GM12878 (cell line): ENCODE results near the gene EYS. TPM values are rescaled to one million over a fixed set of nuclear protein-coding genes. Genes with fewer than 3 reads are reported as not detected.

Experiments
- ATAC-seq: fragments of 200-7000 bp; cut with Tn5 transposase; 3 replicates; pipeline ENCODE4 v1.9.1; 2020; ENCODE audit warnings: mild to moderate bottlenecking, moderate library complexity
- BruUV-seq: library from RNA; stranded (reverse); fragments of 400-500 nt; replicated peaks from 2 replicates; lab custom pipeline; 2021; lab: Mats Ljungman, UMichigan
- CTCF ChIA-PET: fragments of 300-600 bp; sonication (Branson Sonifier 250); formaldehyde crosslinking; extraction: SDS; loops from one replicate; lab custom pipeline; 2021; ENCODE audit warnings: inconsistent platforms; lab: Yijun Ruan, JAX
- POLR2A ChIA-PET: fragments of 350-600 bp; formaldehyde crosslinking; extraction: SDS; loops from one replicate; lab custom pipeline; 2021; ENCODE audit warnings: inconsistent platforms; lab: Charles Lee
- RAD21 ChIA-PET: fragments of 300-600 bp; sonication (Branson Sonifier 250); formaldehyde crosslinking; loops from one replicate; lab custom pipeline; 2023; ENCODE audit warnings: antibody characterized with exemption; ENCODE audit not compliant: unreplicated experiment; lab: Charles Lee
- SMC1A ChIA-PET: fragments of 300-600 bp; sonication (Branson Sonifier 250); formaldehyde crosslinking; loops from one replicate; lab custom pipeline; 2023; ENCODE audit not compliant: unreplicated experiment, uncharacterized antibody; lab: Charles Lee
- DNase-seq: peaks from one replicate; pipeline ENCODE4 v3.0.0-alpha.2; 2011; ENCODE audit warnings: low read depth, low spot score
- FAIRE-seq: peaks from 3 replicates; lab custom pipeline; 2011; peaks lifted over from hg19 to GRCh38; lab: Jason Lieb, UNC
- H2AFZ ChIP-seq: 2 replicates; pipeline ENCODE4 v1.6.0; 2011; ENCODE audit warnings: low read depth, low read length, control low read depth; ENCODE audit not compliant: control insufficient read depth
- H3K27ac ChIP-seq: 2 replicates; pipeline ENCODE4 v1.5.1; 2011; ENCODE audit warnings: control low read depth; ENCODE audit not compliant: control insufficient read depth, insufficient read depth
- H3K27me3 ChIP-seq, 2 experiments: replicated peaks in 1 of 2; 2 replicates each; pipeline versions ENCODE4 v1.6.0 to v1.6.1; 2011; ENCODE audit warnings: low read length in 1 of 2; ENCODE audit not compliant: control insufficient read depth in 2 of 2, insufficient read depth in 2 of 2
- H3K36me3 ChIP-seq, 2 experiments: 2 replicates each; pipeline ENCODE4 v1.5.1; 2011; ENCODE audit warnings: low read length in 1 of 2; ENCODE audit not compliant: control insufficient read depth in 2 of 2, insufficient read depth in 2 of 2
- H3K4me1 ChIP-seq: 2 replicates; pipeline ENCODE4 v1.6.1; 2011; ENCODE audit warnings: mild to moderate bottlenecking, low read length, moderate library complexity, mixed read lengths; ENCODE audit not compliant: control insufficient read depth, insufficient read depth
- H3K4me2 ChIP-seq: 2 replicates; pipeline ENCODE4 v1.6.0; 2011; ENCODE audit warnings: control low read depth; ENCODE audit not compliant: control insufficient read depth, insufficient read depth
- H3K4me3 ChIP-seq: fragments of 200-600 bp; sonication (generic); 2 replicates; pipeline ENCODE4 v1.5.1; 2016
- H3K79me2 ChIP-seq: 2 replicates; pipeline ENCODE4 v1.6.0; 2011; ENCODE audit warnings: low read length; ENCODE audit not compliant: control insufficient read depth, insufficient read depth
- H3K9ac ChIP-seq: 2 replicates; pipeline ENCODE4 v1.8.0; 2011; ENCODE audit warnings: low read length, control low read depth, mixed read lengths; ENCODE audit not compliant: control insufficient read depth, insufficient read depth
- H3K9me3 ChIP-seq: replicated peaks from 3 replicates; pipeline ENCODE4 v1.5.1; 2011; ENCODE audit warnings: mild to moderate bottlenecking, low read length; ENCODE audit not compliant: control insufficient read depth, insufficient read depth
- H4K20me1 ChIP-seq: 2 replicates; pipeline ENCODE4 v1.6.0; 2011; ENCODE audit not compliant: control insufficient read depth, insufficient read depth
- BHLHE40 ChIP-seq, 2 experiments: fragments of 450-650 bp in 1 of 2; IDR thresholded peaks; 2 replicates each; pipeline ENCODE4 v1.6.1; 2011 to 2017; ENCODE audit warnings: low read depth in 2 of 2, borderline replicate concordance in 1 of 2, improper control_type of control experiment in 1 of 2, low read length in 1 of 2, mild to moderate bottlenecking in 1 of 2
- CBX5 ChIP-seq: sonication (generic); IDR thresholded peaks from 2 replicates; pipeline ENCODE4 v1.6.1; 2016; ENCODE audit warnings: low read depth, moderate library complexity, mild to moderate bottlenecking, inconsistent platforms
- CHD2 ChIP-seq: IDR thresholded peaks from 2 replicates; pipeline ENCODE4 v1.6.1; 2011; ENCODE audit warnings: low read depth, low read length, improper control_type of control experiment, borderline replicate concordance
- CUX1 ChIP-seq: IDR thresholded peaks from 2 replicates; pipeline ENCODE4 v1.6.1; 2012; ENCODE audit warnings: improper control_type of control experiment, low read depth, low read length; ENCODE audit not compliant: insufficient replicate concordance
- ELK1 ChIP-seq: IDR thresholded peaks from 2 replicates; pipeline ENCODE4 v1.6.1; 2012; ENCODE audit warnings: low read depth, low read length, improper control_type of control experiment
- IRF3 ChIP-seq: fragments of 450-650 bp; IDR thresholded peaks from 2 replicates; pipeline ENCODE4 v1.6.1; 2014; ENCODE audit warnings: mild to moderate bottlenecking
- MXI1 ChIP-seq: fragments of 150-350 bp; IDR thresholded peaks from 2 replicates; pipeline ENCODE4 v1.6.1; 2011; ENCODE audit warnings: low read depth, mild to moderate bottlenecking, inconsistent platforms, low read length, improper control_type of control experiment
- NFYB ChIP-seq: IDR thresholded peaks from 2 replicates; pipeline ENCODE4 v1.6.1; 2011; ENCODE audit warnings: low read depth, mild to moderate bottlenecking, low read length, improper control_type of control experiment, moderate library complexity; ENCODE audit not compliant: insufficient read depth
- POLR2AphosphoS5 ChIP-seq: IDR thresholded peaks from 2 replicates; pipeline ENCODE4 v1.6.1; 2011; ENCODE audit warnings: mild to moderate bottlenecking, low read length, inconsistent platforms
- TCF12 ChIP-seq: IDR thresholded peaks from 2 replicates; pipeline ENCODE4 v1.6.1; 2011; ENCODE audit warnings: low read depth, mild to moderate bottlenecking, low read length
- WGBS: methylation state at CpG from one replicate; pipeline ENCODE4 v1.1.6; 2016; ENCODE audit warnings: low lambda C conversion rate; ENCODE audit not compliant: insufficient replicate concordance, insufficient coverage; ENCODE audit errors: missing lambda C conversion rate; 5-methylcytosine and 5-hydroxymethylcytosine counted together
- in situ Hi-C: fragments of 300-500 bp; cut with MboI; formaldehyde crosslinking; loops from 9 replicates; pipeline ENCODE4 v1.14.3; 2018; ENCODE audit warnings: mixed read lengths
- intact Hi-C: fragments of 100-400 bp; cut with micrococcal nuclease; formaldehyde crosslinking; loops from one replicate; pipeline ENCODE4 v1.14.2; 2022; ENCODE audit not compliant: unreplicated experiment
- polyA plus RNA-seq, 11 experiments: library from polyadenylated mRNA; depleted of rRNA in 4 of 11; unstranded in 6 of 11; stranded (reverse) in 5 of 11; fragments of >200 nt; fragmentation: Nextera tagmentation in 4 of 11; fragmentation: Illumina TruSeq in 1 of 11; extraction: Ambion mirVana in 4 of 11; extraction: Trizol in 1 of 11; gene quantifications; 1 replicate in 1 of 11; 2 replicates in 10 of 11; pipeline versions ENCODE4 v1.2.1 to v1.2.3, GENCODE V29; 2011 to 2016; ENCODE audit warnings: inconsistent platforms in 2 of 11, missing spikeins in 2 of 11, low read depth in 1 of 11
- total RNA-seq, 4 experiments: library from RNA; depleted of rRNA in 3 of 4; stranded (reverse); fragments of >200 nt in 3 of 4; fragmentation: Illumina TruSeq in 1 of 4; extraction: Trizol in 1 of 4; gene quantifications; 2 replicates each; pipeline versions ENCODE4 v1.2.1 to v1.2.3, GENCODE V29; 2013 to 2021

The EYS gene
- total and polyA plus RNA-seq, 10 of the 15 experiments (the other 5 are each of a cell fraction or from before 2014, with no cell fraction given) = under 0.01 to 0.14 (median 0.02) TPM; not detected in 1

GRCh38 chr6:63716169-63716568, 1990.9 kb downstream of the EYS start:
- Histone ChIP-seq H3K36me3 (peaks cover 0 to 19% of the 10 kb centered on the region in 2 experiments; a peak in 3 of 4 replicates), H3K9me3 (no peaks in the 10 kb centered on the region), H3K27me3 (no peaks in the 10 kb centered on the region), H3K27ac (peak overlapping the region; percentile 6; the same call in 1 of the 2 replicates), H3K9ac (no peak overlapping the region), H3K79me2 (no peaks in the 10 kb centered on the region), H2AFZ (no peak overlapping the region), H4K20me1 (no peaks in the 10 kb centered on the region), H3K4me2 (no peak overlapping the region), H3K4me1 (no peaks in the 10 kb centered on the region), H3K4me3 (no peak overlapping the region)
- intact Hi-C loops = no loop called here
- ChIA-PET CTCF (interaction anchor here (1.6 to 4.0 kb wide), 3 partner anchors 12 to 363 kb away, joined by 4 to 21 read pairs (median 9); no protein-coding TSS in a partner anchor), RAD21 (interaction anchor here (1.2 to 2.2 kb wide), 2 partner anchors 78 to 118 kb away, joined by 3 to 7 read pairs; no protein-coding TSS in a partner anchor), POLR2A (no interaction called here), SMC1A (interaction anchor here (0.9 to 2.4 kb wide), 5 partner anchors 14 to 118 kb away, joined by 3 to 10 read pairs (median 4); no protein-coding TSS in a partner anchor)
- FAIRE-seq (peak; percentile 85), ATAC-seq (peak; percentile 38), DNase-seq (no peak)
- no TSS peak for BruUV-seq
- TF ChIP-seq CHD2 (no peak), CUX1 (no peak), POLR2AphosphoS5 (no peak), NFYB (no peak), ELK1 (no peak), TCF12 (no peak), BHLHE40 (IDR thresholded peaks at IDR 0.05; ENCODE audit: borderline replicate concordance in 1 of 2, low read depth in 2 of 2, low read length in 1 of 2) (no peak), MXI1 (no peak), IRF3 (no peak), CBX5 (no peak)
- in situ Hi-C loops = no loop called here
- 14% methylated on average over 2 of the region's 2 CpGs for WGBS
